HG03066 (cell line): Measurements from ENCODE around the gene RNU6-9.

ENCODE experiments used
- ATAC-seq: cut with Tn5 transposase; IDR thresholded peaks from one replicate; pipeline ENCODE4 v1.9.1; 2021; ENCODE audit warnings: low read depth; ENCODE audit not compliant: unreplicated experiment

Gene RNU6-9

DNA sequence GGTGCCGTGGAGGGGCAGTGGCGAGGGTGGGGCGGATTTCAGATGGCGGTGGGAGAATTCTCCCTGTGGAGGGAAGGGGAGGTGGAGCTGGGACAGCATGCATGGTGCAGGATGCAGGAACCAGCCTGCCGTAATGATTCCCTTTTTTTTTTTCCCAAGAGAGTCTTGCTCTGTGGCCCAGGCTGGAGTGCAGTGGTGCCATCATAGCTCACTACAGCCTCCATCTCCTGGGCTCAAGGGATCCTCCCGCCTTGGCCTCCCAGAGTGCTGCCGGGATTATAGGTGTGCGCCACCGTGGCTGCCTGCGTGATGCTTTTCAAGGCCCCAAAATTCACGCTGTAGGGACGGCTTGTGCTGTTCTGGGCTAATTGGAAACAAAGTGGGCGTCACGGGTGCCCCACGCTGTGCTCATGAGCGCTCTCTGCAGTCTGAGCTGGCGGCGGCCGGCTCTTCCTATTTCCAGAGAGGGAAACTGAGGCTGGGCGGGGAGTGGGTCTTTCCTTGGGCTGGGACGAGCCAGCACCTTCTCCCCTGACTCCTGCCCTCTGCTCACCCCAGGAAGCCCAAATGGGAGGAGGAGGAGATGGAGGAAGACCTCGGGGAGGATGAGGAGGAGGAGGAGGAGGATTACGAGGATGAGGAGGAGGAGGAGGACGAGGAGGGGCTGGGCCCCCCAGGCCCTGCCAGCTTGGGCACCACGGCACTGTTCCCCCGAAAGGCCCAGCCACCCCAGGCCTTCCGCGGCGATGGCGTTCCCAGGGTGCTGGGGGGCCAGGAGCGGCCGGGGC is 38.8 kb downstream of the RNU6-9 start:
- ATAC-seq: no peak

DNA sequence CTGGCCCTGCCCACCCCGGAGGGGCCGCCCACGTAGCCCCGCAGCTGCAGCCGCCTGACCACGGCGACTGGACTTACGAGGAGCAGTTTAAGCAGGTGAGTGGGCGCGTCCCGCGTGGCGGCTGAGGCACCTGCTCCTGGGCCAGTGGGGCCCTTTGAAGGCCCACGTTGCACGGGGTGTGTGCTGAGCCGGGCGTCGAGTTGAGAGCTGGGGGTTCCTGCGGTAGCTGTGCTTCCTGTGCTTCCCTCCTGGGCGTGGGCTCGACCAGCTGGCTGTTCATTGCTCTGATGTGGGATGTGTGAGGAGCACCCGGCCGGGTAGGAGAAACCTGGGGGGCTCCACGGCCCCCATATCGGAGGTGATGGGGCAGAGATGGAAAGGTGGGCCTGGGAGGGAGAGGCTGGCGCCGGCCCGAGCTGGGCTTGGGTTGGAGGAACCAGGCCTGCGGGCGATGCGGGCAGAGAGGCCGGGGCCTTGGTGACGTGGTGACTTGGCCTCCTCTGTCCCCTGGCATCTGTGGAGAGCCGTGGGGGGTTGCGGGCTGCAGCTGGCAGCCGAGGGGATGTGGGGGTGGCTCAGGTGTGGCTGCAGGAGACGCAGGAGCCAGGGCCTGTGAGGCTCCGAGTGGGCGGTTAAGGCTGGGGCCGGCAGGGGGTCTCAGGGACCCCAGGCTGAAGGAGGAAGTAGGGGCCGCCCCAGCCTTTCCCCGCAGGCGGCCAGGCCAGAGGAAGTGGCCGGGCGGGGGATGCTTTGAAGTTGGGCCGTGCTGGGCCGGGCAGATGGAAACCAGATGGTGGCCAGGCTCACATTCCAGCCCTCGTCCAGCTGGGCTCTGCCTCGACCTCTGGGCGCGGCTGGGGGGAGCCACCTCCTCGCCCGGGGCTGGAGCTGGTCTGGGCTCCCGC is 39.6 kb downstream of the RNU6-9 start:
- no peak for ATAC-seq

DNA sequence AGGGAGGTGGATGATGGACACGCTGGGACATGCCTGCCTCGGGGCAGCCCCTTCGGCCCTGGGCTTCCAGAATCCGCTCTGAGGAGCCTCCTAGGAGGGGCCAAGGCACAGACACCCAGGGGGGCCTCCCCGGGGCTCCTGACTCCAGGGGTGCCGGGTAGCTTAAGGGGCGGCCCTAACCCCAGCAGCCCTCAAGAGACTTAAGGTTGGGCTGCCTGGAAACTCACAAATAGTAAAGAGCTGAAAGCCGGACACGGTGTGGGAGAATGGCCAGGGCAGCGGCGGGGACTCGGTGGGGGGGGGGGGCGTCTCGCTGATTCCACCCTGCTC is 40.2 kb downstream of the RNU6-9 start:
- ATAC-seq: no peak

DNA sequence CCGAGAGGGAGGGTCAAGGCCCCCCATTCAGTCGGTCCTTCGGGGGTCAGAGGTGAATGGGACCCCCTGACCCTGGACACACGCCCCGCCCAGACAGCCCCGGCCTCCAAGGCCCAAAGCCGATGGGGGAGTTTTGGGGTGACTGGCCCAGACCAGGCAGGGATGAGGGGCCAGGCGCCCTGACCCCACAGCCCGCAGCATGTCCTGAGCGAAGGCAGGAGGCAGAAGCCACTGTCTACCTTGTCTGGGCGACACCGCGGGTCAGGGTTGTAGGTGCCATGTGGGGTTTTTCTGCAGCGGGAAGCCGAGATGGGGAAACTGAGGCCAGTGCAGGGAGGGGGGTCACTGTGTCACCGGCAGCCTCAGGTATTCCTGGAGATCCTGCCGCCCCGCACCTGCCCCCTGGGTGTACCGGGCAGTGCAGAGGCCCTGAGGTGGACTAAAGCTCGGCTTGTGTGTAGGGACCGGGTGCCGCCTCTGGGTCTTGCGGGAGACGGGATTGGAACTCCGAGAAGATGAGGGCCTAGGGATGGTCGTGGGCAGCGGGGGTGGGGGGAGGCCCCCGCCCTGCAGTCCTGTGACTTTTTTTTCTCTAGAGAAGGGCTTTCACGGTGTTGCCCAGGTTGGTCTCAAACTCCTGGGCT is 41.0 kb downstream of the RNU6-9 start:
- no peak for ATAC-seq

DNA sequence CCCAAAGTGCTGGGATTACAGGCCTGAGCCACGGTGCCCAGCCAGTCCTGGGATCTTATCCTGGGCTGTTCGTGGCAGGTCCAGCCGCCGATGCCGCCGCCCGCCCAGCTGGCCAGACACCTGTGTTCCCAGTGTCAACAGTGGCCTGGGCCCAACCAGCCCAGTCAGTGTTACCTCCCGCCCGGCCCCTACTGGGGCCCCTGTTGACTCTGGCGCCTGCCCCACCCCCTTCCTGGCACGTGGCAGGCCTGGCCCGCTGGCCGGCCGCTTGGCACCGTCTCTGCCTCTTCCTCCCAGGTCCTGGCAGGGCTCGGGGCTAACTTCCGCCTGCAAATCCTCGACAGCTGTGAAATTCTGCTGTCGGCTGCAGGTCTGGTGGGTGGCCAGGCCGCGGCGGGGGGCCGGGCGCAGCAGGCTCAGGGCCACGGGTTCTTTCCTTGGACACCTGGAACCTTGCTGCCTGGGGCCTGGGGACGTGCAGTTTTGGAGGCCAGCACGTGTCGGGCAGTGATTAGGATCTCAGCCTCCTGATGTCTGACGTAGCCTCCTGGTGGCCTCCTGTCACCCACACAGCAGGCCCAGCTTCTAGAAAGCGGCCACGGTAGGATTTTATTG is 41.7 kb downstream of the RNU6-9 start:
- ATAC-seq: no peak

DNA sequence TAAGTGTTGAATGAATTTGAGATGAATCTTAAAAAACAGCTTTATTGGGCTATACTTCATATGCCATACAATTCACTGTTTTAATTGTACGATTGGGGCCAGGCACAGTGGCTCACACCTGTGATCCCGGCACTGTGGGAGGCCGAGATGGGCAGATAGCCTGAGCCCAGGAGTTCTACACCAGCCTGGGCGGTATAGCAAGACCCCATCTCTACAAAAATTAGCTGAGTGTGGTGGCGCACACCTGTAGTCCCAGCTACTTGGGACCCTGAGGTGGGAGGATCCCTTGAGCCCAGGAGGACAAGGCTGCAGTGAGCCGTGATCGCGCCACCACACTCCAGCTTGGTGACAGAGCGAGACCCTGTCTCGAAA is 42.9 kb downstream of the RNU6-9 start:
- ATAC-seq: no peak

DNA sequence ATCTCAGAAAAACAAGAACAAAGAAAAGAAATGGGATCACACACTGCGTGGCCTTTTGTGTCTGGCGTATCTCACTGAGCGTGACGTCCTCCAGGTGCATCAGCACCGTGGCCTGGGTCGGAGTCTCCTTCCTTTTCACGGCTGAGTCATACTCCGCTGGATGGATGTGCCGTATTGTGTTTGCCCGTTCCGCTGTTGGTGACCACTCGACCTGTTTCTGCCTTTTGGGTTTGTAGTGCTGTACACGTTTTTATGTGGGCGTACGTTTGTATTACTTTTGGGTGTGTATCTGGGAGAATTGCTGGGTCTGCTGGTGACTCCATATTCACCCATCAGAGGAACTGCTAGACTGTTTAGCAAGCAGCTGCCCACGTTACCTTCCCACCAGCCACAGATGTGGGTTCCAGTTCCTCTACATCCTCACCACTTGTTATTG is 44.0 kb downstream of the RNU6-9 start:
- no peak for ATAC-seq

DNA sequence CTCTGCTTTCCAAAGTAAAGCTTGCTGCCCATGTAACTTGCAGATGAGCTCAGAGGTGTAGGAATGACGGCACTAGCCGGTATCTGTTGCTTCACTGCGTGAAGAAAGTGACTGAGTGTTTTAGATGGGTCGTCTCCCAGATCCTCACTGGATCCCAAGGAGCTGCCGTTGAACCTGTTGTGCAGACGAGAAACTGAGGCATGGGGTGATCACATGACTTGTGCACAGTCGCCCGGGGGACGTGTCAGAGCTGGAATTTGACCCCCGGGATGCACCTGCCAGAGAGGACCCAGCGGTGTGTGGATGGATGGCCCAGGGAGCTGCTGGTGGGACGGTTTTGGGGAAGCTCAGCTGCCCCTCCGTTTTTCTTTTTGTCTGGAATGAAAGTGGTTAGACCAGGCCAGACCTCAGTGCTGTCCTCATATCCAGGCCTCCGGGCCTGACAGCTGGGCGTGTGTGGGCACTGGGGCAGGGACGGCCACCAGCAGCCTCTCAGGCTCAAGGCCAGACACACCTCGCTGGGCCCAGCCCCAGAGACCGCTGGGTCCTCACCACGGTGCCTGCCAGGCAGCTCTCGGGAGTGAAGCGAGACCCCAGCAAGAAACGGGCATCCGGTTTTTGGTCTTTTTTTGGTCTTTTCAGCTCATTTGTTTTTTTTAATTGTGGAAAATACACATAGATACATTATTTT is 45.1 kb downstream of the RNU6-9 start:
- ATAC-seq: no peak

DNA sequence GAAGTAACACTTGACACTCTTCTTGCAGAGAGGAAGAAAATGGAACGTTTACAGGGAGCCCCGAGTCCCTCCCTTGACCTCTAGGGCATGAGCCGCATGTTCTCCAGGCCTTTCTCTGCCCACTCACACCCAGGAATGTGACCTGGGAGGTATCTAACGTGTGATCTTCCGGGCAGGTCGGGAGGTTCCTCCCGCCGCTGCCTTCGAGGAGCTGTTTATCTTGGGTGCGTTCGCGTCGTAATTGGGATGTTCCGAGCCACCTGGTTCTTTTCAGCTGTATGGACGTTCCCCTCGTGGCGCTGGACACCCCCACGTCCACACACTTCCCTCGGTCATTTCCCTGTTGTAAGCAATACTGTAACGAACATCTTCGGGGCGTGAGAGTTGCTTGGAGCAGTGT is 46.2 kb downstream of the RNU6-9 start:
- ATAC-seq: no peak

DNA sequence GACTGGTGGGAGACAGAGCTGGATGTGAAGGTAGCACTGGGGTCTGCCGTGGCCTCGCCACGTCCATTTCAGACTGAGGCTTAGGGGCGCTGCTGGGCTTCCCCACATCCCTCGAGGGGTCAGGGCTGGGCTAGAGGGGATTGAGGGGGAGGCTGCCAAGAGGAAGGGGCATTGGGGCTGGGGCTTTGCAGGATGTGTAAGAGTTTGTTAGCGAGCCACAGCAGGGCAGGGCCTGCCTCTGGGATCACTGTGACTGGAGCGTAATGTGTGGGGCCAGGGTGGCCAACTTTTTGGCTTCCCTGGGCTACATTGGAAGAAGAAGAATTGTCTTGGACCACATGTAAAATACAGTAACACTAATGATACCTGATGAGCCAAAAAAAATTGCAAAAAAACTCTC is 46.6 kb downstream of the RNU6-9 start:
- no peak for ATAC-seq

DNA sequence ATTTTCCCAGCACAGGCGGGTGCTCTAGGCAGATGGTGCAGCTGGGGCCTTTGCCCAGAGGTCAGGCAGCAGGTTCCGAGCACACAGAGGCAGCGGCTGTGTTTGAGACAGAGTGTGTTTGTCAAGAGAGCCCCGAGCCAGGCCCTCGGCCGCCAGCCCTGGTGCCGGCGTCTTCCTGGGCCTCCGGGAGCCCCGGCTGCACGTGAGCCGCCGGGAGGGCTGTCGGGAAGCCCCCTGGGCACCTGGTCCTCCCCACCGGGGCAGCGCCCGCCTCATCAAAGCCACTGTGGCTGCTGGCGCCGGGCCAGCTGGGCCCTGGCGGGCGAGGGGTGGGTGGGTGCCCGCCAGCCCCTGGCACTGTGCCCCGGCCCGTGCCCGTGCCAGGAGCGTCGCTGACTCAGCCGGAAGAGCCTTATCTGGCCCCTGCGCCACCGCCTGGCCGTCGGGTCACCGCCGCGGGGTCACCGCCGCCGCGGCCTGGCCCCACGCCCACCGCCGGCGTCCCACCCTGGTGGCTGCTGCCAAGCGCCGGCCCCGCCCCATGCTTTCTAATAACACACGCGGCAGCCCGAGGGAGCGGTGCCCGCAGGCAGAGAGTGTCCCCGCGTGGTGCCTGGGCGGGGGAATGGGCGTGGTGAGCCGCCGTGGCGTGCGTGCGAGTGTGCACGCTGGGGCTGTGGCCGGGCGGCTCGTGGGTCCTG is 47.5 kb downstream of the RNU6-9 start:
- ATAC-seq: no peak

DNA sequence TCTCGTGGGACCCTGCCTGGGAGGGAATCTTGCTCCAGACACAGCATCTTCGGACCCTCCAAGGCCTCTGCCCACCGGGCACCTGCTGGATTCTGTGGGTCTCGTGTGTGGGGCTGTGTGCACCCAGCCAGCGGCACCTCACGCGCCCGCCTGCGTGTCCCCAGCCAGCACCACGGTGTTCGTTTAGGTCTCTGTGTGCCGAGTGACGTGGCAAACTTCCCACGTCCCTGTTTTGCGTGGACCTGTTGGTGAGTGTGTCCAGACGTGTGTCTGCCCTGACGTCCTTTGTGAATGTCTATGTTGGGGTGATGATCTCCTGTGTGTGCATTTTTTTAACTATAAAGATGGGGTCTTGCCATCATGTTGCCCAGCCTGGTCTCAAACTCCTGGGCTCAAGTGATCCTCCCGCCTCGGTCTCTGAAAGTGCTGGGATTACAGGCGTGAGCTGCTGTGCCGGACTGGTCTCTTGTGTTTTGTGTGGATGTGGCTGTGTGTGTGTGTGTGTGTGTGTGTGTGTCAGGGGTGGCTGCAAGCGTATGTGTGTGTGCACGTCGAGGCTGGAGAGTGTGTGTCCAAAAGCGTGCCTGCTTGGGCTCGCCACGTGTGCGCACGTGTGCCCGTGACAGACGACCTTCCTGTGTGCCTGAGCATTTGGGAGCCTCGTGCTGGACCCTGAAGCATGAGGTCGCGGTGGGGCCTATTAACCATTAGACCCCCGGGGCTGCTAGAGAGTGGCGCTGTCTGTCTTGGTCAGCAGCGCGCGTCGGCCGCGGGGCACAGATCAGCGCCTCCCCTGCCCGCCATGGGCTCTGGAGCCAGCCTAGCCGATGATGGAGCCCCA is 48.2 kb downstream of the RNU6-9 start:
- no peak for ATAC-seq

DNA sequence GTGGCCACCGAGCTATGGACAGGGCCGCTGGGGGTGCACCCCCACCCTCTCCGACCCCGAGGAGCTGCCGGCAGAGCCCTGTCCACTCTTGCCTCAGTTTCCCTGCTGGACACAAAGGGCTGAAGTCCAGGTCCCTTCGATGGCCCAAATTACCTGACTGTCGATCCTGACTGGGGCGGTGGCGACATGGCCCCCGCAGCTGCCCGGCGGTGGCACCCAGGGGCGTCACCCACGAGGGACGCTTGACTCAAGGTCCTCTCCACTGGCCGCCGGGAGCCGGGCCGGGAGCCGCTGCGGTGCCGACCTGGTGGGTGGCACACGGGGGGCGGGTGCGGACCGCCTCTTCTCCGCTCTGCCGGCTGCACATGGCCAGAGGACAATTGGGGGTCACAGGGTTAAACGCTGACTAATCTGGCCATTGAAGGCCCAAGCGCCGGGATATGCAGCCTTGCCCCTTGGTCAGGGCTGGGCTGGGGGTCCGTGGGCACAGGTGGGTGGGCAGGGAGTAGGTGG is 48.9 kb downstream of the RNU6-9 start:
- no peak for ATAC-seq
